K562 (cell line): ENCODE data around the gene ALX3.

Source experiments
- EZH2 ChIP-seq: IDR thresholded peaks from 2 replicates; pipeline ENCODE4 v1.6.1; 2012; ENCODE audit warnings: low read depth, mild to moderate bottlenecking, inconsistent platforms, low read length, borderline replicate concordance
- HDGF ChIP-seq: fragments of 450-650 bp; IDR thresholded peaks from 2 replicates; pipeline ENCODE4 v1.6.1; 2016
- NR2C2 ChIP-seq, 2 experiments: fragments of 200-800 bp in 1 of 2; sonication (Bioruptor generic) in 1 of 2; sonication (generic) in 1 of 2; formaldehyde crosslinking in 1 of 2; IDR thresholded peaks; 2 replicates each; pipeline versions ENCODE4 v1.6.1 to v1.8.0; 2016 to 2022; ENCODE audit warnings: mild to moderate bottlenecking in 1 of 2, missing compliant biosample characterization in 1 of 2, missing genetic modification characterization in 1 of 2, missing genetic modification reagents in 1 of 2
- POLR2A ChIP-seq: fragments of 450-650 bp; conservative IDR thresholded peaks from 2 replicates; pipeline ENCODE4 v1.6.1; 2016
- POLR2AphosphoS2 ChIP-seq: IDR thresholded peaks from 2 replicates; pipeline ENCODE4 v1.6.1; 2012; ENCODE audit warnings: low read length, improper control_type of control experiment

- TF ChIP-seq HDGF (no peak), EZH2 (no peak), NR2C2 (CRISPR knock-in tag; IDR thresholded peaks at IDR 0.05) (no peak), NR2C2 (tag; IDR thresholded peaks at IDR 0.05) (no peak), POLR2AphosphoS2 (no peak), POLR2A (no peak)
Observed at GRCh38 chr1:110061341-110061740, 9.1 kb downstream of the ALX3 start.
